Parathyroid adenoma (tissue), 2 donors: Measurements from ENCODE around the gene SLC5A12.

Experiments used
- H2AFZ ChIP-seq: fragments of 300-600 bp; sonication (generic); one replicate; pipeline ENCODE4 v1.7.0; 2017; ENCODE audit warnings: antibody characterized with exemption, mild to moderate bottlenecking
- H3K27ac ChIP-seq: fragments of 300-600 bp; sonication (generic); one replicate; pipeline ENCODE4 v1.7.0; 2017
- H3K27me3 ChIP-seq: fragments of 300-600 bp; sonication (generic); one replicate; pipeline ENCODE4 v1.7.0; 2017; ENCODE audit warnings: low read length; ENCODE audit not compliant: control insufficient read depth, insufficient read depth
- H3K36me3 ChIP-seq: fragments of 300-600 bp; sonication (generic); one replicate; pipeline ENCODE4 v1.7.0; 2017; ENCODE audit warnings: low read length; ENCODE audit not compliant: control insufficient read depth, insufficient read depth
- H3K4me1 ChIP-seq: fragments of 300-600 bp; sonication (generic); one replicate; pipeline ENCODE4 v1.7.0; 2017; ENCODE audit warnings: control low read depth
- H3K4me2 ChIP-seq: fragments of 300-600 bp; sonication (generic); one replicate; pipeline ENCODE4 v1.7.0; 2017; ENCODE audit warnings: low read length
- H3K4me3 ChIP-seq: fragments of 300-600 bp; sonication (generic); one replicate; pipeline ENCODE4 v1.7.0; 2017; ENCODE audit warnings: low read depth, low read length
- H3K79me2 ChIP-seq: fragments of 300-600 bp; sonication (generic); one replicate; pipeline ENCODE4 v1.7.0; 2017; ENCODE audit warnings: control low read depth
- H3K9ac ChIP-seq: fragments of 300-600 bp; sonication (generic); one replicate; pipeline ENCODE4 v1.7.0; 2017; ENCODE audit warnings: mild to moderate bottlenecking
- H3K9me3 ChIP-seq: fragments of 300-600 bp; sonication (generic); one replicate; pipeline ENCODE4 v1.7.0; 2017; ENCODE audit warnings: low read length; ENCODE audit not compliant: control insufficient read depth
- TF ChIP-seq, protein P1 (sequence below): fragments of 300-600 bp; sonication (generic); IDR thresholded peaks from one replicate; pipeline ENCODE4 v1.7.0; 2017; ENCODE audit warnings: antibody characterized with exemption, mild to moderate bottlenecking
- donor health status: primary hyperparathyroidism.

Gene SLC5A12, protein sequence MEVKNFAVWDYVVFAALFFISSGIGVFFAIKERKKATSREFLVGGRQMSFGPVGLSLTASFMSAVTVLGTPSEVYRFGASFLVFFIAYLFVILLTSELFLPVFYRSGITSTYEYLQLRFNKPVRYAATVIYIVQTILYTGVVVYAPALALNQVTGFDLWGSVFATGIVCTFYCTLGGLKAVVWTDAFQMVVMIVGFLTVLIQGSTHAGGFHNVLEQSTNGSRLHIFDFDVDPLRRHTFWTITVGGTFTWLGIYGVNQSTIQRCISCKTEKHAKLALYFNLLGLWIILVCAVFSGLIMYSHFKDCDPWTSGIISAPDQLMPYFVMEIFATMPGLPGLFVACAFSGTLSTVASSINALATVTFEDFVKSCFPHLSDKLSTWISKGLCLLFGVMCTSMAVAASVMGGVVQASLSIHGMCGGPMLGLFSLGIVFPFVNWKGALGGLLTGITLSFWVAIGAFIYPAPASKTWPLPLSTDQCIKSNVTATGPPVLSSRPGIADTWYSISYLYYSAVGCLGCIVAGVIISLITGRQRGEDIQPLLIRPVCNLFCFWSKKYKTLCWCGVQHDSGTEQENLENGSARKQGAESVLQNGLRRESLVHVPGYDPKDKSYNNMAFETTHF

DNA sequence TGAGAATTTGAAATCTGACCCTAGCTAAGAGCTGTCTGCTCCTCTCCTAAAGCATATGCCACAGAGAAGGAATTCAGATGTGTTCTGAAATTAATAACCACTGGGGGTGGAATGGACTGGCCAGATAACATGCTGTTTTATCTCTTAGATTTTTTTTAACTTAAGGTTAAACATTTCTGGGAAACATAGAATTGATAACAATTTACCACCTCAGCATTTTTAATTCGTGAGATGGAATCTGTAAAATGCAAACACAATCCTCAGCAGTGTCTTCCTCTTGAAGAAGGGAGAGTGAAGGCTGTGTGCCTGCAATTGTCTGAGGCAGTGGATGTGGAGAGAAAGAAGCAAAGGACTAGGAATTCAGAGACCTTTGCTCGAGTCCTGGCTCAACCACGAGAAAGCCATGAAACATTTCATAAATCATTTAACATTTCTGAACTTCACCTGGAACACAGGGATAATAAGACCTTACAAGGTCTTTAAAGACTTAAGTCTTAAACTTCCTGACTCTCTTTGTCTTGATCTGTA lies at the start of gene SLC5A12:
SLC5A12 (minus strand) TSS at position 113 of the 528 bp plus-strand sequence. CDS start 346 bp downstream, outside the sequence.
- no peaks in the 10 kb centered on the region for H3K9me3 ChIP-seq
- H3K4me2 ChIP-seq: no peak within 1 kb of the TSS
- H3K36me3 ChIP-seq: no peaks in the 10 kb centered on the region
- H3K27me3 ChIP-seq: no peaks in the 10 kb centered on the region
- TF ChIP-seq, protein P1, sequence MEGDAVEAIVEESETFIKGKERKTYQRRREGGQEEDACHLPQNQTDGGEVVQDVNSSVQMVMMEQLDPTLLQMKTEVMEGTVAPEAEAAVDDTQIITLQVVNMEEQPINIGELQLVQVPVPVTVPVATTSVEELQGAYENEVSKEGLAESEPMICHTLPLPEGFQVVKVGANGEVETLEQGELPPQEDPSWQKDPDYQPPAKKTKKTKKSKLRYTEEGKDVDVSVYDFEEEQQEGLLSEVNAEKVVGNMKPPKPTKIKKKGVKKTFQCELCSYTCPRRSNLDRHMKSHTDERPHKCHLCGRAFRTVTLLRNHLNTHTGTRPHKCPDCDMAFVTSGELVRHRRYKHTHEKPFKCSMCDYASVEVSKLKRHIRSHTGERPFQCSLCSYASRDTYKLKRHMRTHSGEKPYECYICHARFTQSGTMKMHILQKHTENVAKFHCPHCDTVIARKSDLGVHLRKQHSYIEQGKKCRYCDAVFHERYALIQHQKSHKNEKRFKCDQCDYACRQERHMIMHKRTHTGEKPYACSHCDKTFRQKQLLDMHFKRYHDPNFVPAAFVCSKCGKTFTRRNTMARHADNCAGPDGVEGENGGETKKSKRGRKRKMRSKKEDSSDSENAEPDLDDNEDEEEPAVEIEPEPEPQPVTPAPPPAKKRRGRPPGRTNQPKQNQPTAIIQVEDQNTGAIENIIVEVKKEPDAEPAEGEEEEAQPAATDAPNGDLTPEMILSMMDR: no peak
- no peak within 1 kb of the TSS for H3K9ac ChIP-seq
- no peak within 1 kb of the TSS for H3K27ac ChIP-seq
- no peaks in the 10 kb centered on the region for H3K79me2 ChIP-seq
- H3K4me3 ChIP-seq: no peak within 1 kb of the TSS
- H2AFZ ChIP-seq: no peak within 1 kb of the TSS
- H3K4me1 ChIP-seq: no peaks in the 10 kb centered on the region

DNA sequence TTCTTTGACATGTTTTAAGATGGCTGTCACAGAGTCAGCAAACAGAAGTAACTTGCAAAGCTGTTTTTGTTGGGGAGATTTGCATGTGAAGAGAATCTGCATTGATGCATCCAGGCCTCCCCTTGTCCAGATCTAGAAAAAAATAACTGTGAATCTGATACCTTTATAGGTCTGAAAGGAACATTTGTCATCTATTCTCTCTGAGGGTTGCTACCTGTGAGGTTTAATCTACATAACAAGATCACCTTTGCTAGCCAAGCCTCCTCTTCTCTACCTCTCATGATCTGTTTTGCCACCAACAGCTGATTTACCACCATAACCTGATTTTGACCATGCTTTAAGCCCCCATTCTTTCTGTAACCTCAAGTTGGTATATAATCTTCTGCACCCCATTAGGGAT lies 47.2 kb upstream of the SLC5A12 start:
- H3K36me3 ChIP-seq: no peaks in the 10 kb centered on the region
- no peaks in the 10 kb centered on the region for H3K27me3 ChIP-seq
- H3K4me3 ChIP-seq: no peak overlapping the region
- H3K4me1 ChIP-seq: no peaks in the 10 kb centered on the region
- H3K27ac ChIP-seq: no peak overlapping the region
- no peak overlapping the region for H3K4me2 ChIP-seq
- H3K79me2 ChIP-seq: no peaks in the 10 kb centered on the region
- H3K9me3 ChIP-seq: no peaks in the 10 kb centered on the region
- no peak overlapping the region for H2AFZ ChIP-seq
- TF ChIP-seq, protein P1: no peak
- H3K9ac ChIP-seq: no peak overlapping the region

DNA sequence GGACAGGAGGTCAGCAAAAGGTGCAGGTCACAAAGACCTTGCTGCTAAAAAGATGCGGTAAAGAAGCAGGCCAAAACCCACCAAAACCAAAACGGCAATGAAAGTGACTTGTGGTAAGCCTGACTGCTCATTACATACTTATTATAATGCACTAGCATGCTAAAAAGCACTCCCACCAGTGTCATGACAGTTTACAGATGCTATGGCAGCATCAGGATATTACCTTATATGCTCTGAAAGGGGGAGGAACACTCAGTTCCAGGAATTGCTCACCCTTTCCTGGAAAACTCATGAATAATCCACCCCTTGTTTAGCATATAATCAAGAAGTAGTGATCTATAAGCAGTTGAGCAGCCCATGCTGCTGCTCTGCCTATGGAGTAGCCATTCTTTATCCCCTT lies 45.2 kb upstream of the SLC5A12 start:
- no peak overlapping the region for H3K4me3 ChIP-seq
- H3K27ac ChIP-seq: no peak overlapping the region
- no peak overlapping the region for H3K4me2 ChIP-seq
- H3K4me1 ChIP-seq: no peaks in the 10 kb centered on the region
- no peak overlapping the region for H2AFZ ChIP-seq
- H3K36me3 ChIP-seq: no peaks in the 10 kb centered on the region
- TF ChIP-seq, protein P1: no peak
- no peak overlapping the region for H3K9ac ChIP-seq
- H3K79me2 ChIP-seq: no peaks in the 10 kb centered on the region
- no peaks in the 10 kb centered on the region for H3K9me3 ChIP-seq
- H3K27me3 ChIP-seq: no peaks in the 10 kb centered on the region

DNA sequence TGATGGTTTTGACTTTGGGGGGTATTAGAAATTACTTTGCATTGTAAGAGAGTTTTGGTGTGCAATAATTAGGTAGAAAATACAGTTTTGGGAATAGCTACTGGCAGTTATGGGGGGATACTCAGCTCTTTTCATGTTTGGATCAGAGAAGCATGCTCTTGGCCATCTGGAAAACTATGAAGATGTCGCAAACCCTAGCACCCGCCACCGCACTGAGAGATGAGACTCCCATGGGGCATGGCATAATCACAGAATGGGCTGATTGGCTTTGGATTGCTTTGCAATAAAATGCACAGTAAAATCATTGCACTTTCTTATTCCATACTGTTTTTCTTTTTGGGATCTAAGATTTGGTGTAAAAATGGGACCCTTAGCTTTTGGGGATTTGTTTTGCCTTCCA lies 43.5 kb upstream of the SLC5A12 start:
- Histone ChIP-seq H3K79me2 (no peaks in the 10 kb centered on the region), H3K4me1 (no peaks in the 10 kb centered on the region), H3K27me3 (no peaks in the 10 kb centered on the region), H2AFZ (no peak overlapping the region), H3K4me3 (no peak overlapping the region), H3K27ac (no peak overlapping the region), H3K36me3 (no peaks in the 10 kb centered on the region), H3K9me3 (no peaks in the 10 kb centered on the region), H3K9ac (no peak overlapping the region), H3K4me2 (no peak overlapping the region)
- TF ChIP-seq, protein P1: no peak
